ENCODE data around the gene MAGED4. TPM values are rescaled to one million over a fixed set of nuclear protein-coding genes. Genes with fewer than 3 reads are reported as not detected.
"Not testable (repeated sequence)": the region's sequence is repeated elsewhere in the genome, so short reads cannot be mapped to it uniquely, and the experiment has no call there.

MAGED4 gene
- 1 to 10 TPM; 1.2 TPM for total RNA-seq

GRCh38 chrX:52184440-52185077 lies at the start of gene MAGED4:
MAGED4 (plus strand) TSS chrX:52184888; CDS start chrX:52185923, 1,035 bp downstream.
- H3K9me3 Mint-ChIP-seq; H3K4me3 Mint-ChIP-seq; H3K36me3 Mint-ChIP-seq; H3K4me1 Mint-ChIP-seq (ENCODE audit: low read depth); H3K27ac Mint-ChIP-seq; POLR2A ChIA-PET; H3K27me3 Mint-ChIP-seq; CTCF ChIA-PET; DNase-seq; intact Hi-C loops (cut with micrococcal nuclease): not testable (repeated sequence)

- Mint-ChIP-seq H3K4me1 (ENCODE audit: low read depth) (no peaks in the 10 kb centered on the region), H3K27ac (no peak overlapping the region), H3K36me3 (no peaks in the 10 kb centered on the region), H3K4me3 (no peak overlapping the region), H3K27me3 (no peaks in the 10 kb centered on the region), H3K9me3 (no peaks in the 10 kb centered on the region)
- ChIA-PET POLR2A (no interaction called here), CTCF (no interaction called here)
- no peak for DNase-seq
- intact Hi-C loops (cut with micrococcal nuclease): no loop called here
Observed at GRCh38 chrX:52138830-52139544, 45.7 kb upstream of the MAGED4 start.

GRCh38 chrX:52139545-52139895 lies 45.2 kb upstream of the MAGED4 start:
- Mint-ChIP-seq H3K36me3 (no peaks in the 10 kb centered on the region), H3K27ac (no peak overlapping the region), H3K27me3 (no peaks in the 10 kb centered on the region), H3K4me1 (ENCODE audit: low read depth) (no peaks in the 10 kb centered on the region), H3K4me3 (no peak overlapping the region), H3K9me3 (no peaks in the 10 kb centered on the region)
- no peak for DNase-seq
- ChIA-PET CTCF (no interaction called here), POLR2A (no interaction called here)
- intact Hi-C loops (cut with micrococcal nuclease): no loop called here

GRCh38 chrX:52140020-52140419 lies 44.7 kb upstream of the MAGED4 start:
- no peak for DNase-seq
- no peaks in the 10 kb centered on the region for H3K4me1 Mint-ChIP-seq (ENCODE audit: low read depth)
- H3K36me3 Mint-ChIP-seq: no peaks in the 10 kb centered on the region
- ChIA-PET CTCF (no interaction called here), POLR2A (no interaction called here)
- no peak overlapping the region for H3K4me3 Mint-ChIP-seq
- no peaks in the 10 kb centered on the region for H3K9me3 Mint-ChIP-seq
- H3K27me3 Mint-ChIP-seq: no peaks in the 10 kb centered on the region
- no peak overlapping the region for H3K27ac Mint-ChIP-seq
- intact Hi-C loops (cut with micrococcal nuclease): no loop called here

- intact Hi-C loops (cut with micrococcal nuclease); H3K9me3 Mint-ChIP-seq; CTCF ChIA-PET; H3K27ac Mint-ChIP-seq; H3K27me3 Mint-ChIP-seq; DNase-seq; H3K4me1 Mint-ChIP-seq (ENCODE audit: low read depth); H3K4me3 Mint-ChIP-seq; POLR2A ChIA-PET; H3K36me3 Mint-ChIP-seq: not testable (repeated sequence)
Observed at GRCh38 chrX:52150667-52151066, 34.0 kb upstream of the MAGED4 start.

- DNase-seq; H3K36me3 Mint-ChIP-seq; POLR2A ChIA-PET; intact Hi-C loops (cut with micrococcal nuclease); H3K4me1 Mint-ChIP-seq (ENCODE audit: low read depth); H3K27ac Mint-ChIP-seq; H3K9me3 Mint-ChIP-seq; H3K27me3 Mint-ChIP-seq; CTCF ChIA-PET: not testable (repeated sequence)
- H3K4me3 Mint-ChIP-seq: peak overlapping the region; percentile 20
Observed at GRCh38 chrX:52160140-52160539, 24.5 kb upstream of the MAGED4 start.

GRCh38 chrX:52166840-52167239 lies 17.8 kb upstream of the MAGED4 start:
- Mint-ChIP-seq H3K36me3 (no peaks in the 10 kb centered on the region), H3K27ac (no peak overlapping the region), H3K27me3 (peaks cover 8% of the 10 kb centered on the region), H3K9me3 (no peaks in the 10 kb centered on the region), H3K4me1 (ENCODE audit: low read depth) (no peaks in the 10 kb centered on the region), H3K4me3 (no peak overlapping the region)
- ChIA-PET POLR2A (no interaction called here), CTCF (no interaction called here)
- DNase-seq: no peak
- intact Hi-C loops (cut with micrococcal nuclease): no loop called here

- H3K4me1 Mint-ChIP-seq (ENCODE audit: low read depth); H3K4me3 Mint-ChIP-seq; DNase-seq; H3K27ac Mint-ChIP-seq; intact Hi-C loops (cut with micrococcal nuclease); H3K36me3 Mint-ChIP-seq; CTCF ChIA-PET; H3K9me3 Mint-ChIP-seq; POLR2A ChIA-PET: not testable (repeated sequence)
- peaks cover 13% of the 10 kb centered on the region for H3K27me3 Mint-ChIP-seq
Observed at GRCh38 chrX:52171055-52171454, 13.6 kb upstream of the MAGED4 start.

- intact Hi-C loops (cut with micrococcal nuclease); H3K4me1 Mint-ChIP-seq (ENCODE audit: low read depth); DNase-seq; POLR2A ChIA-PET; CTCF ChIA-PET; H3K4me3 Mint-ChIP-seq; H3K27ac Mint-ChIP-seq; H3K9me3 Mint-ChIP-seq; H3K27me3 Mint-ChIP-seq; H3K36me3 Mint-ChIP-seq: not testable (repeated sequence)
Observed at GRCh38 chrX:52185078-52185453, 378 bp downstream of the MAGED4 start.

GRCh38 chrX:52211405-52211804 lies 26.7 kb downstream of the MAGED4 start:
- intact Hi-C loops (cut with micrococcal nuclease); H3K27me3 Mint-ChIP-seq; POLR2A ChIA-PET; H3K4me1 Mint-ChIP-seq (ENCODE audit: low read depth); DNase-seq; H3K9me3 Mint-ChIP-seq; H3K36me3 Mint-ChIP-seq; H3K4me3 Mint-ChIP-seq; H3K27ac Mint-ChIP-seq; CTCF ChIA-PET: not testable (repeated sequence)

GRCh38 chrX:52213276-52213675 lies 28.6 kb downstream of the MAGED4 start:
- no peaks in the 10 kb centered on the region for H3K36me3 Mint-ChIP-seq
- no peak overlapping the region for H3K4me3 Mint-ChIP-seq
- no peak overlapping the region for H3K27ac Mint-ChIP-seq
- POLR2A ChIA-PET: no interaction called here
- no peaks in the 10 kb centered on the region for H3K27me3 Mint-ChIP-seq
- DNase-seq: no peak
- no peaks in the 10 kb centered on the region for H3K4me1 Mint-ChIP-seq (ENCODE audit: low read depth)
- CTCF ChIA-PET: no interaction called here
- intact Hi-C loops (cut with micrococcal nuclease): no loop called here
- no peaks in the 10 kb centered on the region for H3K9me3 Mint-ChIP-seq

GRCh38 chrX:52216541-52216940 lies 31.9 kb downstream of the MAGED4 start:
- intact Hi-C loops (cut with micrococcal nuclease): no loop called here
- Mint-ChIP-seq H3K4me3 (no peak overlapping the region), H3K27me3 (peaks cover 2% of the 10 kb centered on the region), H3K36me3 (no peaks in the 10 kb centered on the region), H3K9me3 (no peaks in the 10 kb centered on the region), H3K27ac (no peak overlapping the region), H3K4me1 (ENCODE audit: low read depth) (no peaks in the 10 kb centered on the region)
- ChIA-PET CTCF (no interaction called here), POLR2A (no interaction called here)
- DNase-seq: no peak

- Mint-ChIP-seq H3K36me3 (no peaks in the 10 kb centered on the region), H3K4me3 (no peak overlapping the region), H3K4me1 (ENCODE audit: low read depth) (no peaks in the 10 kb centered on the region), H3K27me3 (peaks cover 2% of the 10 kb centered on the region), H3K9me3 (no peaks in the 10 kb centered on the region), H3K27ac (no peak overlapping the region)
- no peak for DNase-seq
- ChIA-PET CTCF (no interaction called here), POLR2A (no interaction called here)
- intact Hi-C loops (cut with micrococcal nuclease): no loop called here
Observed at GRCh38 chrX:52217494-52218160, 32.9 kb downstream of the MAGED4 start.

Measured in activated CD4-positive, alpha-beta memory T cell treated with anti-CD3 and anti-CD28 coated beads for 36 hours (primary cell).